GM12864 (cell line): Measurements from ENCODE around the gene FAAP100.

Experiments
- DNase-seq: peaks from one replicate; pipeline ENCODE4 v3.0.0-alpha.2; 2011; ENCODE audit warnings: low read depth
- H3K4me3 ChIP-seq: 2 replicates; pipeline ENCODE4 v1.5.1; 2011; ENCODE audit warnings: mild to moderate bottlenecking, low read depth, low read length, control low read depth
- TF ChIP-seq, protein P1 (sequence below): IDR thresholded peaks from 2 replicates; pipeline ENCODE4 v1.5.1; 2011; ENCODE audit warnings: low read depth, mild to moderate bottlenecking, moderate library complexity, low read length, control low read depth, inconsistent platforms; ENCODE audit errors: missing control alignments

The FAAP100 gene

DNA sequence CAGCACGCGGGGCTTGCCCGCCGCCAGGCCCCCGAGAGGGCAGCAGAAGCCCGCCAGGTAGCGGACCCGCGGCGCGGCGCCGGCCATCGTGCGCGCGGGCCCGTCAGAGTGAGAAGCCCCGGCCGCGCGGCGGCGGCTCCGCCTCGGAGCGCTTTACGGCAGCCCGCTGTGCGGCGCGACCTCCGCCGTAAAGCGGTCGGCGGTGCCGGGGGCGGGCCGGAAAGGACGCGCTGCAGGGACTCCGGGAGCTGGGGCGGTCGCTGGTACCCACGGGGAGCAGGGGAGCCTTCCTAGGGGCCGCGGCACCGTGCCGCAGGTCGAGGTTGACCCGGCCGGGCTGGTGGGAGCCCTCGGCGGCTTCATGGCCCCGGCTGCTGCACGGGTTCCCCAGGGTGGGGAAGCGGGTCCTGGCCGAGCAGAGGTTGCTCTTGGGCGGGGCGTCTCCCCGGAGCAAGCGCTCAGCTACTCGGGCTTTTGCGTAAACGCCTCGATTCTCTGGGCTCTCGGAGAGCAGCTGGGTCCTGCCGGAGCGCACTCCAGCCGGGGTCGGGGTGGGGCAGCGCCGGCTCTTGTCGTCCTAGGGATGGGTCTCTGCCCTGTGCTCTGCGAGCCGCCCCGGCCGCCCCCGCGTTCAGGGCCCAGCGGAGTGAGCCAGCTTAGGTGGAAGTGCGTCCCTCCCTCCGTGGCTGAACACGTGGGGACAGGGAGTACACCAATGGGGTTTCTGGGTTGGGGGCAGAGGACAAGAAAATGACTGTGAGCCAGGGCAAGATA lies at the start of gene FAAP100:
FAAP100 (minus strand) TSS at position 110 of the 774 bp plus-strand sequence; CDS start at position 87, 23 bp downstream.
- TF ChIP-seq, protein P1, sequence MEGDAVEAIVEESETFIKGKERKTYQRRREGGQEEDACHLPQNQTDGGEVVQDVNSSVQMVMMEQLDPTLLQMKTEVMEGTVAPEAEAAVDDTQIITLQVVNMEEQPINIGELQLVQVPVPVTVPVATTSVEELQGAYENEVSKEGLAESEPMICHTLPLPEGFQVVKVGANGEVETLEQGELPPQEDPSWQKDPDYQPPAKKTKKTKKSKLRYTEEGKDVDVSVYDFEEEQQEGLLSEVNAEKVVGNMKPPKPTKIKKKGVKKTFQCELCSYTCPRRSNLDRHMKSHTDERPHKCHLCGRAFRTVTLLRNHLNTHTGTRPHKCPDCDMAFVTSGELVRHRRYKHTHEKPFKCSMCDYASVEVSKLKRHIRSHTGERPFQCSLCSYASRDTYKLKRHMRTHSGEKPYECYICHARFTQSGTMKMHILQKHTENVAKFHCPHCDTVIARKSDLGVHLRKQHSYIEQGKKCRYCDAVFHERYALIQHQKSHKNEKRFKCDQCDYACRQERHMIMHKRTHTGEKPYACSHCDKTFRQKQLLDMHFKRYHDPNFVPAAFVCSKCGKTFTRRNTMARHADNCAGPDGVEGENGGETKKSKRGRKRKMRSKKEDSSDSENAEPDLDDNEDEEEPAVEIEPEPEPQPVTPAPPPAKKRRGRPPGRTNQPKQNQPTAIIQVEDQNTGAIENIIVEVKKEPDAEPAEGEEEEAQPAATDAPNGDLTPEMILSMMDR, result no peak
- peak; percentile 39 for DNase-seq
- peak within 1 kb of the TSS; percentile 98 for H3K4me3 ChIP-seq

DNA sequence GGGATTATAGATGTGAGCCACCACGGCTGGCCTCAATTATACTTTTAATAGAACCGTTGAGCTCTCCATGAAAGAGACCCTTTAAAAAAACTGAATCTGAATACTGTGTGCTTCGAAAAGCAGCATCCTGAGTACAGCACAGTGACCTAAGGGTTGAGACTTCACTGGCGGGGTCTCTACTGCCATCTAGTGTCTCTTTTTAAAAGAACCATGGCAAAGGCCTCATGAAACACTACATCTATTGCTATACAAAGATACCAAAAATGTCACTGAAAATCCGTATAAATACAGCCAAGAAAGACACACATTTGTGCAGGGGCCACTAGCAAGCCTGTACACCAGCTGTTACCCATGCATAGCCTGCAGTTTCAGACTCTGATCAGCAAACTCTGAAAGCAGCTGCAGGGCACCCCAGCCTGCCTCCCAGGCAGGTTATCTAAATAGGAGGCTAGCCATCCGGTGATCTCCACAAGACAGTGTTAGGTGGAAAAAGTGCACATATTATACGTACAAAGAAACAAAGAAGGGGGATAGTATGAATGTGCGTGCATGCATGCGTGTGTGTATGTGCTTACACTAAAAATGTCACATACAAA lies 49.5 kb upstream of the FAAP100 start:
- TF ChIP-seq, protein P1, result peak; percentile 74

GRCh38 chr17:81599719-81600486 lies 47.8 kb upstream of the FAAP100 start:
- TF ChIP-seq, protein P1, result no peak
- no peak for DNase-seq
- no peak overlapping the region for H3K4me3 ChIP-seq

More for the DNA sequence above, 49.5 kb upstream of the FAAP100 start:
- DNase-seq, result peak; percentile 24
- H3K4me3 ChIP-seq, result no peak overlapping the region

GRCh38 chr17:81593105-81593871 lies 41.1 kb upstream of the FAAP100 start:
- no peak for DNase-seq
- TF ChIP-seq, protein P1, result no peak
- no peak overlapping the region for H3K4me3 ChIP-seq

- DNase-seq, result no peak
- TF ChIP-seq, protein P1, result no peak
- no peak overlapping the region for H3K4me3 ChIP-seq
Measured at GRCh38 chr17:81591971-81592370, 39.8 kb upstream of the FAAP100 start.

- H3K4me3 ChIP-seq, result no peak overlapping the region
- no peak for DNase-seq
- TF ChIP-seq, protein P1, result no peak
Measured at GRCh38 chr17:81590121-81590520, 38.0 kb upstream of the FAAP100 start.
